ENCODE measurements around the gene PIGP. TPM values are rescaled to one million over a fixed set of nuclear protein-coding genes. Genes with fewer than 3 reads are reported as not detected.
A peak's percentile ranks its signal among the peaks of the same experiment; 100 is the strongest.

PIGP gene
- total RNA-seq, 2 donors from 2014 or later, result 28.3 to 29.4 TPM

DNA sequence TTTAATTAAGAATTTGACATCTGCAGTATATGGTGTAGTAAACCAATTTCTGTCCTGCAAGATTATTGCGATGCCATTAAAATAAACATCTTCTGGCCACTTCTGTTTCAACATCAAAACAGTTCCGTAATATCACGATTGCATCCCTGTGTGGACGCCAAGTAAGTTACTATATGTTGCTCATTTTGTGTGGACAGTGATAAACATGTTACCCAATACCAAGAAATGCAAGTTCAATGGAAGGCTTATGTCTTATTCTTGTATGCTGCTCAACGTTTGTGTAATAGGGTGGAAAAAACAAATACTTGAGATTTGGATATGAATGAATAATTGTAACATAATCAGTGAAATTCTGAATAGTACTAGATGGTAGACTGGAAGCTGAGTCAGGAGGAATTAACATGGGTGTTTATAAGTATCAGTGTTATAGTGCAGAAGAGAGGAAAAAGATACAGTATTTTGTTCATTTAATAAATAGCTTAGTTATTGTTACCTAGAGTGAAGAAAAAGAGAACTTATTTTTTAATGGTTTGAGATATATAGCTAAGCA lies 15.4 kb upstream of the PIGP start:
- peaks cover 66% of the 10 kb centered on the region for H3K36me3 ChIP-seq (ENCODE audit: control insufficient read depth, insufficient read depth, low read length)
- Mint-ChIP-seq H3K27ac (no peak overlapping the region), H3K27me3 (ENCODE audit: insufficient read depth) (no peaks in the 10 kb centered on the region), H3K9me3 (no peaks in the 10 kb centered on the region), H3K4me1 (peaks cover under 1% of the 10 kb centered on the region), H3K4me3 (no peak overlapping the region), H3K36me3 (ENCODE audit: low read depth) (peaks cover 29% of the 10 kb centered on the region)
- no peak for DNase-seq
- no peak overlapping the region for H3K27ac ChIP-seq (ENCODE audit: low read depth, low read length)
- 93% methylated on average over 5 of the region's 5 CpGs; no CpG with 5 or more reads in 1 of the 2 experiments for WGBS, 2 experiments (ENCODE audit: insufficient coverage in 1 of 2, insufficient read length in 1 of 2)
- TF ChIP-seq, protein P1, sequence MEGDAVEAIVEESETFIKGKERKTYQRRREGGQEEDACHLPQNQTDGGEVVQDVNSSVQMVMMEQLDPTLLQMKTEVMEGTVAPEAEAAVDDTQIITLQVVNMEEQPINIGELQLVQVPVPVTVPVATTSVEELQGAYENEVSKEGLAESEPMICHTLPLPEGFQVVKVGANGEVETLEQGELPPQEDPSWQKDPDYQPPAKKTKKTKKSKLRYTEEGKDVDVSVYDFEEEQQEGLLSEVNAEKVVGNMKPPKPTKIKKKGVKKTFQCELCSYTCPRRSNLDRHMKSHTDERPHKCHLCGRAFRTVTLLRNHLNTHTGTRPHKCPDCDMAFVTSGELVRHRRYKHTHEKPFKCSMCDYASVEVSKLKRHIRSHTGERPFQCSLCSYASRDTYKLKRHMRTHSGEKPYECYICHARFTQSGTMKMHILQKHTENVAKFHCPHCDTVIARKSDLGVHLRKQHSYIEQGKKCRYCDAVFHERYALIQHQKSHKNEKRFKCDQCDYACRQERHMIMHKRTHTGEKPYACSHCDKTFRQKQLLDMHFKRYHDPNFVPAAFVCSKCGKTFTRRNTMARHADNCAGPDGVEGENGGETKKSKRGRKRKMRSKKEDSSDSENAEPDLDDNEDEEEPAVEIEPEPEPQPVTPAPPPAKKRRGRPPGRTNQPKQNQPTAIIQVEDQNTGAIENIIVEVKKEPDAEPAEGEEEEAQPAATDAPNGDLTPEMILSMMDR (conservative IDR thresholded peaks at IDR 0.05), result no peak
- H3K9ac ChIP-seq (ENCODE audit: extremely low read depth, low read length, poor library complexity, severe bottlenecking), result no peak overlapping the region
- no peaks in the 10 kb centered on the region for H3K27me3 ChIP-seq (ENCODE audit: control insufficient read depth, insufficient read depth, low read length, poor library complexity, severe bottlenecking)
- H3K9me3 ChIP-seq (ENCODE audit: control insufficient read depth, low read length), result no peaks in the 10 kb centered on the region
- H3K4me3 ChIP-seq (ENCODE audit: low read length), result no peak overlapping the region
- H3K4me1 ChIP-seq (ENCODE audit: control insufficient read depth, insufficient read depth, low read length), result no peaks in the 10 kb centered on the region

DNA sequence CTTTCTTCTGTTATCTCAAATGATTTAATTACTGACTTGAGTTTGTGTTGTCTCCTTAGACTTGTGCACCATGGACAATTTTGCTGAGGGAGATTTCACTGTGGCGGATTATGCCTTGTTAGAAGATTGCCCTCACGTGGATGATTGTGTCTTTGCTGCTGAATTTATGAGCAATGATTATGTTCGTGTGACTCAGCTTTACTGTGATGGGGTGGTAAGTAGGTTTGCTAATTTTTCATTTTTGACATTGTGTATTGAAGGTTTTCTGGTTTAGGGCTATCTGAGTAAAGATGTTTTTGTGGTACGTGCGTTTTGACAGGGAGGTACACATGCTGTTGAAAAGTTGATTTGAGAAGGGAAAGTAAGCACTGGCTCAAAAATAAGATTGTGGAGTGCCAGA lies 14.3 kb upstream of the PIGP start:
- WGBS, 2 experiments (ENCODE audit: insufficient coverage in 1 of 2, insufficient read length in 1 of 2), result 86 to 91% methylated on average over 3 to 5 of the region's 5 CpGs
- H3K27me3 Mint-ChIP-seq (ENCODE audit: insufficient read depth), result no peaks in the 10 kb centered on the region
- Histone ChIP-seq H3K4me3 (ENCODE audit: low read length) (no peak overlapping the region), H3K36me3 (ENCODE audit: control insufficient read depth, insufficient read depth, low read length) (peaks cover 62% of the 10 kb centered on the region), H3K9me3 (ENCODE audit: control insufficient read depth, low read length) (no peaks in the 10 kb centered on the region), H3K4me1 (ENCODE audit: control insufficient read depth, insufficient read depth, low read length) (no peaks in the 10 kb centered on the region), H3K9ac (ENCODE audit: extremely low read depth, low read length, poor library complexity, severe bottlenecking) (no peak overlapping the region), H3K27ac (ENCODE audit: low read depth, low read length) (no peak overlapping the region), H3K27me3 (ENCODE audit: control insufficient read depth, insufficient read depth, low read length, poor library complexity, severe bottlenecking) (no peaks in the 10 kb centered on the region)
- no peak for DNase-seq
- TF ChIP-seq, protein P1 (conservative IDR thresholded peaks at IDR 0.05), result peak; percentile 42
- H3K4me3 Mint-ChIP-seq, result no peak overlapping the region
- peaks cover 5% of the 10 kb centered on the region for H3K4me1 Mint-ChIP-seq
- peaks cover 26% of the 10 kb centered on the region for H3K36me3 Mint-ChIP-seq (ENCODE audit: low read depth)
- H3K27ac Mint-ChIP-seq, result no peak overlapping the region
- H3K9me3 Mint-ChIP-seq, result no peaks in the 10 kb centered on the region

DNA sequence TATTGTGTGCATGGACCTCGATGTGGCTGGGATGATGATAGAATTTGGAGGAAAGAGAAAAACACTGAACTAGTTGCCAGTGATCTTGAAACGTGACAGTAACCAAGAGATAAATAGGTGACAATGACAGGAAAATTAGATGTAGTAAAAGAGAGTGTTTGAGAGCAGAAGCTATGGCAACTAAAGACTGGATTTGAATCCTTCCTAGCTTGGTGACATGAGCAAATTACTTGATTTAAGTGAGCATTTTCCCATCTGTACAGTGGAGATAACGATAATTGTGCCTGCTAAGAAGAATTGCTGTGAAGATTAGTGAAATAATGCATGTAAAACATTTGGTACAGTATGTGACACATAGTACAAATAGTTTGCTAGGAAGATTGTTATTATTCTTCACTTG lies 12.9 kb upstream of the PIGP start:
- H3K27me3 ChIP-seq (ENCODE audit: control insufficient read depth, insufficient read depth, low read length, poor library complexity, severe bottlenecking), result no peaks in the 10 kb centered on the region
- no peaks in the 10 kb centered on the region for H3K4me1 ChIP-seq (ENCODE audit: control insufficient read depth, insufficient read depth, low read length)
- H3K27ac Mint-ChIP-seq, result no peak overlapping the region
- H3K9me3 ChIP-seq (ENCODE audit: control insufficient read depth, low read length), result no peaks in the 10 kb centered on the region
- no peak overlapping the region for H3K27ac ChIP-seq (ENCODE audit: low read depth, low read length)
- peaks cover 5% of the 10 kb centered on the region for H3K4me1 Mint-ChIP-seq
- 89 to 90% methylated on average over 3 of the region's 3 CpGs for WGBS, 2 experiments (ENCODE audit: insufficient coverage in 1 of 2, insufficient read length in 1 of 2)
- H3K9me3 Mint-ChIP-seq, result no peaks in the 10 kb centered on the region
- H3K36me3 Mint-ChIP-seq (ENCODE audit: low read depth), result peaks cover 24% of the 10 kb centered on the region
- H3K36me3 ChIP-seq (ENCODE audit: control insufficient read depth, insufficient read depth, low read length), result peaks cover 50% of the 10 kb centered on the region
- H3K9ac ChIP-seq (ENCODE audit: extremely low read depth, low read length, poor library complexity, severe bottlenecking), result no peak overlapping the region
- no peak overlapping the region for H3K4me3 Mint-ChIP-seq
- no peaks in the 10 kb centered on the region for H3K27me3 Mint-ChIP-seq (ENCODE audit: insufficient read depth)
- DNase-seq, result no peak
- TF ChIP-seq, protein P1 (conservative IDR thresholded peaks at IDR 0.05), result no peak
- H3K4me3 ChIP-seq (ENCODE audit: low read length), result no peak overlapping the region

Measured in endodermal cell (in vitro differentiated cells).